HT-29 (cell line): ENCODE data around the gene PREX1. TPM values are rescaled to one million over a fixed set of nuclear protein-coding genes. Genes with fewer than 3 reads are reported as not detected.

ENCODE experiments used
- DNase-seq: peaks from one replicate; pipeline ENCODE4 v3.0.0-alpha.2; 2015; ENCODE audit warnings: low spot score
- total RNA-seq: library from RNA; depleted of rRNA; stranded (reverse); fragments of >200 nt; shearing (Covaris generic); gene quantifications from 2 replicates; pipeline ENCODE4 v1.2.3, GENCODE V29; 2014

The PREX1 gene
- total RNA-seq, 1 experiment from 2014 or later: 0.31 TPM

DNA sequence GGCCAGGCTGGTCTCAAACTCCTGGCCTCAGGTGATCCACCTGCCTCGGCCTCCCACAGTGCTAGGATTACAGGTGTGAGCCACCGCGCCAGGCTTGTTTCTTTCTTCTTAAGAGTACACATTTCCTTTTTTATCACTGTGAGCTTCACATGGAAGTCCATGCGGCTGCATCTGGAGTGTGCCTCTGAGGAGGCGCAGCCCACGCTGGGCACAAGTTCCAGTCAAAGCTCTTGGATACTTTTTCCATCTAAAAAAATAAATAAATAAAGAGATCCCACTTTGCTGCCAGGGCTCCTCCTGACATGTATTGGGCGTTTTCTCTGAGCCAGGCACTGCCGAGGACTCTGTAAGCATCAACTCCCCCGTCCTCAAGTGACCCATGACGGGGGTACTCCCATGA is 123.0 kb downstream of the PREX1 start:
- no peak for DNase-seq

DNA sequence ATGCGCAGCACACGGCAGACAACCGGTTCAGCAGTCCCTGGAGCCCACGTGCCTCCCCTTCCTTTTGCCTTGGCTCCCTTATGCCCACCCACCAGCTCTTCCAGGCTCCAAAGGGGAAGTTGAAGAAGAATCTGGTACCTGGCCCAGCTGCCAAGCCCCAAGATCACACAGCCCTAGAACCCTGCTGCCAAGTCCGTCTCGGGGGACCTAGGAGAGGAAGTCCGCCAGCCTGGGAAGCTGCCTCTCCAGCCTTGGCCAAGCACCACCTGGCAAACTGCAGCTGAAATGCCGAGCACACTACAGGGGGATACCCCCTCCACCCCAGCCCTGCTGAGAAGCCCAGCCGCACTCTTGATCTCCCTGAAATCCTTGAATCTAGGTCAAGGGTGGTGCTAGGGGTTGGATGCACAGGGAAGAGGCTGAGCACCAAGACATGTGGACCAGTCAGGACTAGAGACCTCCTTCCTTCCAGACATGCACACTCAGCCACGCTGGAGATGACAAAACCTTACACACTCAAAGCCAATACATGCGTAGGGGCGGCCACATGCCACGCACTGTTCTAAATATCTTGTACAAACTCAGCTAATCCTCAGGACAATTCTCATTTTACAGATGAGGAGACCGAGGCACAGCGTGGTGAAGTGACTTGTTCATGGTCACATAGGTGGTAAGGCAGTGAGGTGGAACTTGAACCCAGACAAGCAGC is 124.1 kb downstream of the PREX1 start:
- DNase-seq: no peak

DNA sequence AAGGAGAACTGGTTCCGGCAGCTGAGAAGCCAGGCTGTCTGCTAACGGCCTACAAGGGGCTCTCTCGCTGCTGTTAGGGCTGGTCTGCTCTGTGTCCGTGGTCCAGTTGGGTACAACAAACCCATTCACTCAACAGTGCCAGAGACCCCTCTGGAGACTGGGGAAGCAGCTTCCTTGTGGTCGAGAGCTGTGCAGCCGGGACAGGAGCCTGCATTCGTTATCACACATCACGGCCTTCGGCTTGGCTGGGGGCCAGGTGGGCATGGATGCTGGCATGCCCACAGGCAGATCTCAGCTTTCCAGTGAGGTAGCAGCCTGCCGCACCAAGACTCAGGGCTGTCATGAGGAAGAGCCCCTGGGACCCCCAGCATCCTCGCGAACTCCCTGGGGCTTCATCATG is 124.7 kb downstream of the PREX1 start:
- DNase-seq: no peak

DNA sequence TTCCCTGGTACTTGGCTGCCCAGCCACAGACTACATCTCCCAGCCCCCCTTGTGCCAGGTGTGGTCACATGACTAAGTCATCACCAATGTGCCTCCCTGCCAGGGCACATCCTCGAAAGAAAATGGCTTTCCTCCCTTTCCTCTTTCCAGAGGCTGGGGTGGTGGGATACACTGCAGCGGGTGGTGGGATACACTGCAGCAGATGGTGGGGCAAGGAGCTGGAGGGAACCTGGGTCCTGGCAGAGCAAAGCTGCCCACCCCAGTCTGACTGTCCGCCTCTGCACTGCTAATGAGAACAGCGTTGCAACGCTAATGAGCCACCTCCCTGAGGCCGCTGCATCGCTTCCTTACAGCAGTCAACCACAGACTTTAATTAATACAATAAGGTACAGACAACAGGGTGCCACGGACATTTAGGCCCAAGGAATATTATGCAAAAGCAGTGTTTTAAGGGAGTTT is 125.3 kb downstream of the PREX1 start:
- no peak for DNase-seq

DNA sequence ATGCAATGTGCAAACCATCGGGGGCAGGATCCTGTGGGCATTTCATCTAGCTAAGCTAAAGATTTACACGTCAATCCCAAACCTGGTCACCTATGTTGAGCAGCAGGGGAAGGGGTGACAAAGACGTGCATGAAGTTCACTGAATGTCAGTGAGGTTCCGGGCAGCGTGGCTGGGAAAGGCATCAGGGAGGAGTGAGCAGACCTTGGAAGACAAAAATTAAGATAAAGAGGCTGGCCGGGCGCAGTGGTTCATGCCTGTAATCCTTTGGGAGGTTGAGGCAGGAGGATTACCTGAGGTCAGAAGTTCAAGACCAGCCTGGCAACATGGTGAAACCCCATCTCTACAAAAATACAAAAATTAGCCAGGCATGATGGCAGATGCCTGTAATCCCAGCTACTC is 126.1 kb downstream of the PREX1 start:
- DNase-seq: no peak

DNA sequence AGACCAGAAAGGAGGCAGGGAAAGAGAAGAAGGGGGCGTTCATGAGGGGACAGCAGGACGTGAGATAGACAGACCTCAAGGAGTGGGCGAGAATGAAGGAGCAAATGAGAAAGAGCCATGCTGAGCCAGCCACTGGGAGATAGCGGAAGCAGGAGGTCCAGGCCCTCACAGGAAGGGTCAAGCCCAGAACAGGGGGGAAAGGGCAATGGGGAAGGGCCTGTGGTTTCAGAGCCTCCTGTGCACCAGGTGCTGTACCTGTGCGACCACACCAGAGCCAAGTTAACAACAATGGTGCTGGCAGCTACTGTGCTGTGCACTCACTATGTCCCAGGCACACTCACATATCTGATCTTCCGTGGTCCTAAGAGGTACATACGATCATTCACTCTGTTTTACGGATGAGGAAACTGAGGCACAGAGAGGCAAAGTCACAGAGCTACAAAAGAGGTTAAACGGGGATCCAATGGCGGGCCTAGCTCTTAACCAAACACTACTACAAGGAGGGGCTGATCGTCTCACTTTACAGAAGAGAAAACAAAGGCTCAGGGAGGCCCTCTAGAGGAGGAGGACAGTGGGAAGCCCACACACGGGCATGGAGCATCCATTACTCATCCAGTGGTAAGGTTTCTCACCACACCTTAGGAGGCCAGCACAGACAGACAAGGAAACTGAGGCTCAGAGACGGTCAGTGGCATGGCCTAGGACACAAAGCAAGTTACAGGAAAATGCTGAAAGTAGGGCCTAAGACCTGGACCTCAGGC is 129.1 kb downstream of the PREX1 start:
- DNase-seq: no peak

DNA sequence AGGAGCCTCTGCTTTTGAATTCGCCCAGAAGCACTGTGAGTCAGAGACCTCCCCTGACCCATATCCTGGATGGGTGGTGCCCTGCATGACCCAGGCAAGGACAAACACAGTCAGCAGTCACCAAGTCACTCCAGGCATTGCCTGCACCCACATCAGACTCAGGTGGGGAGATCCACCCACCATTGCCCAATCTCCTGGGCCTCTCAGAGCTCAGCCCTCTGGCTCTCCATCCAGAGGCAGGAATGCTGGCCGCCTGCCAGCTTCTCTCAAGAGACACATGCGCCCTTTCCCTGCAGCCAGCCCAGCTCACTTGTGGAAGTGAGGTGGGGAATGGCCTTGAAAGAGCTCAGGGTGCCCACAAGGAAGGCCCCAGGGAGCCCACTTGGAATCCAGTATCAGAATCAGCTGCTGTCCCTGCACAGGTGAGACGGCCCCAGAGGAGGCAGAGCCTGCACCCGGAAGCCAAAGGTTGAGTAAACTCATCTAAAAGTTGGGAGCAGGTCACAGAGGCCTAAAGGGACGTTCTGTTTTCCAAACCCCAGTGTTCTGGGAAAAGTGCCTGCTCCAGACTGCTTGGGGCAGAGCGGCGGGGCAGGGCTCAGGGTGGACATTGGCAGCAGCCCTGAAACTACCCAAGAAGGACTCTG is 129.8 kb downstream of the PREX1 start:
- DNase-seq: peak; percentile 98

DNA sequence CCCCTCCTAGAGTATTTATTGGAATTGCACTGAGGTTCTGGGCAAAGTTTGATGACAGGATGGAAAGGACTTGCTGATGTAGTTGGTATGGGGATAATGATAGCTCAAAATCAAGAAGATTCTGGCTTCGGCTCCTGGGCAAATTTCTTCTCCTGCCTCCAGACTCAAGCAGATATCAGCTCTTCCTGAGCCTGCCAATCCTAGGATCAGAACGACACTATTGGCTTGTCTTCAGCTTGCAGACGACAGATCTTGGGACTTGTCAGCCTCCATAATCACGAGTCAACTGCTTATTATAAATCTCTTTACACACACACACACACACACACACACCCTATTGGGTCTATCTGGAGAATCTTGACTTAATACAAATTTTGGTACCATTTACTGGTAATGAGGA is 131.1 kb downstream of the PREX1 start:
- DNase-seq: no peak

DNA sequence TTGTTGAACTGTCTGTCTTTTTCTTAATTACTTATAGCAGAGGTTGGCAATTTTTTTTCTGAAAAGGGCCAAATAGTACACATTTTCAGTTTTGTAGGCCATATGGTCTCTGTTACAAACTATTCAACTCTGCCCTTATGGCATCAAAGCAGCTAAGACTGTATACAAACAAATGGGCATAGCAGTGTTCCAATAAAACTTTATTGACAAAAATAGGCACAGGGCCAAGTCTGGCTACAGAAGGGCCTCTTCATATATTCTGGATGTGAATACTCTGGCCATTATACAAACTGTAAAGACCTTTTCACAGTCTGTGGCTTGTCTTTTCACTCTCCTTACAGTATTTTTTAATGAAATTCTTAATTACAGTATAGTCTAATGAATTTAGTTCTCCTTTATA is 132.1 kb downstream of the PREX1 start:
- peak; percentile 33 for DNase-seq

DNA sequence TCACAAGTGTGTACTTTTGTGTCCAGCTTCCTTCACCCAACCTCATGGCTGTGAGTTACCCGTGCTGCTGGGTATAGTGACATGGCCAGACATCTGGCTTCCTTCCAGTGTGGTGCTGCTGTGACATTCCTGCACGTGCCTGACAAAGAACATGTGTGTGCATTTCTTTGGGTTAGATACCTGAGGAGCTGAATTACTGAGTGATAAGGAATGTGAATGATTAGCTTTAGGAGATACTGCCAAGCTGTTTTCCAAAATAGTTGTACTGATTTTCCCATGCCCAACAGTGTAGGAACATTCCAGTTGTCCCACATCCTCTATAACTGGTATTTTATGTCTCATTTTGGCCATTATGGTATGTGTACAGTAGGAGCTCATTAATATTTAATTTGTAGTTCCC is 132.5 kb downstream of the PREX1 start:
- no peak for DNase-seq

DNA sequence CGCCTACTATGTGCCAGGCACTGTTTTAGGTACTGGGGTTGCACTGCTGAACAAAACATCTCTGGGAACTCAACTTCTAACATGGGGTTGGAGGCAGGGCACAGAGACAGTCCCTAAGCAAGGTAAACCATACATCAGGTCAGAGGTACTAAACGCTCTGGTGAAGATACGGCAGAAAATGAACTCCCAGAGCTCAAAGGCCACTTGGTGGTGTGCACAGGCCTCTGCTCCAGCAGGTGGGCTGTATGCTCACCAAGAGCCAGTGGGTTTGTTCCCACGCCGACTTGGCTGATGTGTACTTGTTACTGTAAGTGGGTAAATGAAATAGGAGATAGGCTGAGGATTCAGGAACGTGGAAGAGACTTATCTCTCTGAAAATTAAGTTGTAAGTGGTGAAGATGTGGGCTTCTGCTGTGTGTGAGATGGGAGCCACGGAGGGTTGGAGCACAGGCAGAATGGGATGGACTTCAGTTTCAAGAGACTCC is 133.4 kb downstream of the PREX1 start:
- DNase-seq: no peak

DNA sequence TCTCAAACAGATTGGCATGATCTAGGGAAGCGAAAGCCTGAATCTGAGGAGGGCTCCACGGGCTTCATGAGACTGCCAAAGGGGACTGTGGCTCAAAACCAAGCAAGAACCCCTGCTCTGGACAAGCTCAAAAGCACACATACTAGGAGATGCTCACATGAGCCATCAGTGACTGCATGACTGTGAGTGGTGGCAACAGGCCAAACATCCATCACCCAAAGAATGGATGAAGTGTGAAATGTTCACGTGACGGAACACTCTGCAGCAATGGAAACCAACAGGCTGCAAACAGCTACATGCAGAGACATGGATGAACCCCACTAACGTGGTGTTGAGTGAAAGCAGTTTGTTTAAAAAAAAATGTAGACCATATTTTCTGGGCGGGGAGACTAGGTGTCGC is 136.3 kb downstream of the PREX1 start:
- DNase-seq: no peak

DNA sequence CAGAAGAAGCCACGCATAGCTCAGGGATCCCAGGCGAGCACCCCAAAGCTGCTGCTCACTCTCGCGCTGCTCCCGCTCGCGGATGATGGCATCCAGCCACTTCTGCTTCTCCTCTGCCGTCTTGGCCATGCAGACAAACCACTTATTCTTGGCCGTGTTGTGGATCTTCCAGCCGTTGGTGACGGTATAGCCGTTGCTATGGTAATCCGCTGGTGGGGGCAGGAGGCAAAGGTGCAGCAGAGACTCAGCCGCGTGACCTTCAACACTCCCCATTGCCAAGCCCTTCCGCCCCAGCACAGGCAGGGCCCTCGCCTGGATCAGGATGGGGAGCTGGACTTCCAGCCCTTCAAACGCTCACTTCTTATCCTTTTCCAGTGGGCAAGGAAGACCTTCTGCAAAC is 136.9 kb downstream of the PREX1 start:
- DNase-seq: no peak

DNA sequence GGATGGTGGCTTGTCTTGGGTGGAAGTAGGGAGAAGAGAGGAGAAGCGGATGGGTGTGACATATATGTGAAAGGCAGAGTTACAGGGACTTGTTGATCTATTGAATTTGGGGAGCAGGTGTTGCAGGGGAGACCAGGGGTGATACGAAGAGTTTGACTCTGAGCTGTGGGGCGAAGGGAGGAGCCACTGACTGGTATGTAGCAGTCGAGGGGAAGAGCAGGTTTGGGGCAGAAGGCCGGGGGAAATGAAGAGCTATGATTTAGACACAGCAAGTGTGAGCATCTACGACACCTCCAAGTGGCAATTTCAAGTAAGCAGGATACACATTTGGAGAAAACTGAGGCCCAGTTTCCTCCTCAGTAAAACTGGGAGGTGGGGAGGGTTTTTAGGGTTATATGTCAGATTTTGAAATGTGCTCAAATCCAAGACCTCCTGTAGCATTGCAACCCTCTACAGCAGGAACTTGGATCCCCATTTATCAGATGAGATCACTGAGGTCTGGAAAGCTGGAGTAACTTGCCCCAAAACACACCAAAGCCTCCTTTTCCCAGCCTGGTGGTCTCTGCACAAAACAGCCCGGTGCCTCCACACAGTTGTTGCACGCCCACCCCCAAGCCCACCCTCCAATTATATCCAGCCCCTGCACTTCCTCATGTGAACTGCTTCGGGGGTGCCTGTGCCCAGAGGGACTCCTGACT is 137.8 kb downstream of the PREX1 start:
- no peak for DNase-seq

DNA sequence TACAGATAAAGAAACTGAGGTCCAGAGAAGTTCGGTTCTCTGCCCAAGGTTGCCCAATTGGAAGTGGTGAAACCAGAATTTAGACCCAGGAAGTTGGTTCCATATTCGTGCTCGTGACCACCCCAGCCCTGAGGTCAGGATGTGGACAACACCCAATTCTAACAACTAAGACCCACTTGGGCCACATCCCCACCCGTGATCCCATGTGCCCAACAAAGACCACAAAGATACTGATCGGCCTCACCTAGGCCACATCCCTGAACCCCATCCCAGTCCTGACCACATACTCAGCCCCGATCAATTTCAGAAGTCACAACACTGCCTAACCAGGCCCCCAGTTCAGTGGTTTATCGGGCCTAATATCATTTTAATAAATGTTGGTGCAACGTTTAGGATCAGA is 138.4 kb downstream of the PREX1 start:
- no peak for DNase-seq

DNA sequence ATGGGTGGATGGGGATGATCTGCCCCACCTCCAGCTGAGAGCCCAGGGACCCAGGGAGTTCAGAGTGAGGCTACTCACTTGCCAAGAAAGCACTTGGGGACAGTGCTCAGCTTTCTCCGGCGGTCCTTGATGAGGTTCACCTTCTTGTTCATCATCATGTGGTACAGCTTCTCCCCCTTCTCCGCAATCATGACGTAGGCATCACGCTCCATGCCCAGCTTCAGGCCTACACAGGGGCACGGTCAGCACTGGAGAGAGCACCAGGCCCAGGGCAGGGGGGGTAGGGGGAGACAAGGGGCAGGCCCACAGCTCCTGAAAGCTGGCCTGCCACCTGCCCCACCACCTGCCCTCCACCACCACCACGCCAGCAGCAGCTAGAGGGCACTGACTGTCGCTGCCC is 139.2 kb downstream of the PREX1 start:
- no peak for DNase-seq

DNA sequence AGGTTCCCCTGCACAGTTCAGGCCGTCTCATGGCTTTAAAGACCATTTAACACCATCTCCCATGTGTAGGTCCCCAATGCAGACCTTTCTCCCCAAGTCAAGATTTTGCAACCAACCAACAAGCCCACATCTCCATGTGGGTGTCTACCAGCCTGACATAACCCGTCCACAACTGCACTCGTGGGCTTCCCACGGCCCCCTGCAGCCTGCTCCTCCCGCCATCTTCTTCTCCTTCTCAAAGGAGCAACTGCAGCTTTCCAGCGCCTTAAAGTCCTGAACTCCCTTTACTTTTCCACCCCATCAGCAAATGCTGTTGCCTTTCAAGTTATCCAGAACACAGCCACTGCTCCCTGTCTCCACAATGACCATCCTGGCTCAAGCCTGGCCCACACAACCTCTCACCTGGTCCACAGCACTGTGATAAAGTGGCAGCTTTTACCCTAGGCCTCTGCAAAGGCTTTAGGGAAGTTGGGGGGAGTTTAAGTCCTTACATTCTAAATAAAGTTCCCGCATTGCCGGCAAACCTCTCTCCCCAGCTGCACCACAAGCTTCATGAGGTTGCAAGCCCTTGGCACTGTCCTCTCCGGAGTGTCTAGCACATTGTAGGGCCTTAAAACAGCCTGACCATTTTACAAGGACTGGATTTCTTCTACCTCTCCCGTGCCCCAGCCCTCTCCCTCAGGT is 140.5 kb downstream of the PREX1 start:
- DNase-seq: no peak

DNA sequence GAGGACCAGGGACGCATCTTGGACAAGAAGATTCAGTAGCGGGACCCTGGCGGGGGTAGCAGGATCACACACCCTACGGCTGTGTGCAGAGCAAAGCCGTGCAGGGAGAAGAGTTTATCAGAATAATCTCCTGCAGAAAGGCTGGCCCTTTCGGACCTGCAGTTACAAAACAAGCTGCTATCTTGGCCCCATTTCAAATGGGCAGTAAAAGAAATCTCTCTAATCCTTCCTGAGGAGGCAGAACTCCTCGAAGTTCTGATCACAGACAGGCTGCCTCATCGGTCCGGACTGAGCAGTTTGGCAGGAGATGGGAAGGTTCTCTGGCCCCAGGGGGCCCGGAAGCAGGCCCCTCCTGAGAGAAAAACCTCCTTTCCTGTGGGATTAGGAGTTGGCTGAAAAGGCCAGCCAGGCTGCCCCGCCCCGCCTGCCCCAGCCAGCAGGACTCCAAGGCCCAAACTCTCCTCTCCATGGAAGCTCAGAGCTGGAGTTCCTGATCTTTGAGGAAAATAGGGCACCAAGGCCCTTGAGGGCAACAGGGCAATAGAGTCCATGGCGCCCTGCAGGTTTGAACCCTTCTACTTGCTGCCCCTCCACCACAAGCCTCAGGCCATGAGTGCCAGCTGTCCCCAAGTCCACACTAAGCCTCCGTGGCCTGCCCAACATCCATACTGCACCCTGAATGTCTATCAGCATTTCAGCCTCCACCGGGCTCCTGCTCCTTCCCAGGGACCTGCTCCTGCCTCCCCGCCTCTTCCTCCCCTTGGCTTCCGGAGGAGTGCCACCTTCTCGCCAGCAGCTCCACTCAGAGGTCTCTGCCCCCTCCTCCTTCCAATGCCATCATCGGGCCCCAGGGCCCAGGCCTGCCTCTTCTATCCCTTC is 141.3 kb downstream of the PREX1 start:
- no peak for DNase-seq

DNA sequence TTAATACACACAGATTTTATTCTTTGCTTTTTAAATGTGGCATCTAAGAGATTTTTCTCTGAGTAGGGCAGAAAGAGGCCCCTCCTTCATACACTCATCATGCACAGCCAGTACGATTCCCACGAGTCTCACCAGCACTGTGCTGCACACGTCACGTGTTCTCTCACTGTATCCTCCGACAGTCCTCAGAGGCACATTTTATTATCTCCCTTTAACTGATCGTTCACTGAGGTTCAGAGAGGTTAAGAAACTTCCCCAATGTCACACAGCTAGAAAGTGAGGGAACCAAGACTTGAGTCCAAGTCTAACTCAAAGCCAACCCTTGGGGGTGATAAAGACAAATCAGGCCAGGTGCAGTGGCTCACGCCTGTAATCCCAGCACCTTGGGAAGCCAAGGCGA is 142.5 kb downstream of the PREX1 start:
- no peak for DNase-seq

DNA sequence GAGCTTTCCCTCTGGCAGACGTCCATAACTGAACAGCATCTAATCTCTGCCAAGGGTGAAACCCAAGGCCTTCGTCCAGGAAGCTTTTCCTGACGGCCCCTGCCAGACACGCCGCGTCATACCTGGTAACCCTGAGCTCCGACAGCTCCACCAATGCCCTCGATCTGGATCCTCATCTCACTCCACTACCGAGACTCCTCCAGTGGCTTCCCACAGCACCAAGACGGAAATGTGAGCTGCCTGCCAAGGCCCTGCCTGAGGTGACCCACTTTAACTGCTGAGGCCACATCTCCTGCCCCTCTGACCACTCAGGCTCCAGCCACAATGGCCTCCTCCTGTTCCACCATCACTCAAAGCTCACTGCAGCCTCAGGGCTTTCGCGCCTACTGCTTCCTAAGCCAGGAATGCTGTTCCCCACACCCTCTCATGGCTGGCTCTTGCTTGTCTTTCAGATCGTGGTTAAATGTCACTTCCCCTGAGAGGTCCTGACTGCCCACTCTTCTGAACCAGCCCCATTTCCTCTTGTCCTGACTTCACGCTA is 143.2 kb downstream of the PREX1 start:
- no peak for DNase-seq
